Posterior vena cava (tissue), 2 donors: ENCODE measurements around the gene PREX1. TPM values are rescaled to one million over a fixed set of nuclear protein-coding genes. Genes with fewer than 3 reads are reported as not detected.

Experiments used
- DNase-seq: peaks from one replicate; pipeline ENCODE4 v3.0.0-alpha.2; 2020; ENCODE audit warnings: low spot score
- intact Hi-C, 2 donors: fragments of 100-400 bp; cut with DNase I; formaldehyde crosslinking; loops; one replicate each; pipeline versions ENCODE4 v1.14.1 to v1.14.2; 2022 to 2023
- total RNA-seq, 2 donors: library from RNA; stranded (reverse); fragmentation: NEBNext Ultra II Directional; extraction: Animal tissue kit (Norgen Biotek cat#: 25700); gene quantifications; one replicate each; pipeline ENCODE4 v1.2.1, GENCODE V29; 2021
- donor health status: DM: yes; HTN: yes; CAD: no.
- donor health status: DM: yes; HTN: yes; CAD: no.

The PREX1 gene
- total RNA-seq, 2 donors from 2014 or later, result 16.9 to 22.0 TPM

DNA sequence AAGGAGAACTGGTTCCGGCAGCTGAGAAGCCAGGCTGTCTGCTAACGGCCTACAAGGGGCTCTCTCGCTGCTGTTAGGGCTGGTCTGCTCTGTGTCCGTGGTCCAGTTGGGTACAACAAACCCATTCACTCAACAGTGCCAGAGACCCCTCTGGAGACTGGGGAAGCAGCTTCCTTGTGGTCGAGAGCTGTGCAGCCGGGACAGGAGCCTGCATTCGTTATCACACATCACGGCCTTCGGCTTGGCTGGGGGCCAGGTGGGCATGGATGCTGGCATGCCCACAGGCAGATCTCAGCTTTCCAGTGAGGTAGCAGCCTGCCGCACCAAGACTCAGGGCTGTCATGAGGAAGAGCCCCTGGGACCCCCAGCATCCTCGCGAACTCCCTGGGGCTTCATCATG, 124.7 kb downstream of the PREX1 start:
- intact Hi-C loops, result no loop called here
- peak; percentile 75 for DNase-seq

DNA sequence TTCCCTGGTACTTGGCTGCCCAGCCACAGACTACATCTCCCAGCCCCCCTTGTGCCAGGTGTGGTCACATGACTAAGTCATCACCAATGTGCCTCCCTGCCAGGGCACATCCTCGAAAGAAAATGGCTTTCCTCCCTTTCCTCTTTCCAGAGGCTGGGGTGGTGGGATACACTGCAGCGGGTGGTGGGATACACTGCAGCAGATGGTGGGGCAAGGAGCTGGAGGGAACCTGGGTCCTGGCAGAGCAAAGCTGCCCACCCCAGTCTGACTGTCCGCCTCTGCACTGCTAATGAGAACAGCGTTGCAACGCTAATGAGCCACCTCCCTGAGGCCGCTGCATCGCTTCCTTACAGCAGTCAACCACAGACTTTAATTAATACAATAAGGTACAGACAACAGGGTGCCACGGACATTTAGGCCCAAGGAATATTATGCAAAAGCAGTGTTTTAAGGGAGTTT, 125.3 kb downstream of the PREX1 start:
- DNase-seq, result peak; percentile 58
- intact Hi-C loops, result no loop called here

DNA sequence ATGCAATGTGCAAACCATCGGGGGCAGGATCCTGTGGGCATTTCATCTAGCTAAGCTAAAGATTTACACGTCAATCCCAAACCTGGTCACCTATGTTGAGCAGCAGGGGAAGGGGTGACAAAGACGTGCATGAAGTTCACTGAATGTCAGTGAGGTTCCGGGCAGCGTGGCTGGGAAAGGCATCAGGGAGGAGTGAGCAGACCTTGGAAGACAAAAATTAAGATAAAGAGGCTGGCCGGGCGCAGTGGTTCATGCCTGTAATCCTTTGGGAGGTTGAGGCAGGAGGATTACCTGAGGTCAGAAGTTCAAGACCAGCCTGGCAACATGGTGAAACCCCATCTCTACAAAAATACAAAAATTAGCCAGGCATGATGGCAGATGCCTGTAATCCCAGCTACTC, 126.1 kb downstream of the PREX1 start:
- DNase-seq, result peak; percentile 57
- intact Hi-C loops, result no loop called here

- peak; percentile 46 for DNase-seq
- intact Hi-C loops, result no loop called here
Measured at GRCh38 chr20:48698507-48699267, 129.1 kb downstream of the PREX1 start.

GRCh38 chr20:48697845-48698491, 129.8 kb downstream of the PREX1 start:
- intact Hi-C loops, result no loop called here

GRCh38 chr20:48696671-48697070, 131.1 kb downstream of the PREX1 start:
- intact Hi-C loops, result no loop called here
- no peak for DNase-seq

More at GRCh38 chr20:48697845-48698491, 129.8 kb downstream of the PREX1 start:
- DNase-seq, result peak; percentile 85

DNA sequence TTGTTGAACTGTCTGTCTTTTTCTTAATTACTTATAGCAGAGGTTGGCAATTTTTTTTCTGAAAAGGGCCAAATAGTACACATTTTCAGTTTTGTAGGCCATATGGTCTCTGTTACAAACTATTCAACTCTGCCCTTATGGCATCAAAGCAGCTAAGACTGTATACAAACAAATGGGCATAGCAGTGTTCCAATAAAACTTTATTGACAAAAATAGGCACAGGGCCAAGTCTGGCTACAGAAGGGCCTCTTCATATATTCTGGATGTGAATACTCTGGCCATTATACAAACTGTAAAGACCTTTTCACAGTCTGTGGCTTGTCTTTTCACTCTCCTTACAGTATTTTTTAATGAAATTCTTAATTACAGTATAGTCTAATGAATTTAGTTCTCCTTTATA, 132.1 kb downstream of the PREX1 start:
- intact Hi-C loops, result no loop called here
- DNase-seq, result no peak

DNA sequence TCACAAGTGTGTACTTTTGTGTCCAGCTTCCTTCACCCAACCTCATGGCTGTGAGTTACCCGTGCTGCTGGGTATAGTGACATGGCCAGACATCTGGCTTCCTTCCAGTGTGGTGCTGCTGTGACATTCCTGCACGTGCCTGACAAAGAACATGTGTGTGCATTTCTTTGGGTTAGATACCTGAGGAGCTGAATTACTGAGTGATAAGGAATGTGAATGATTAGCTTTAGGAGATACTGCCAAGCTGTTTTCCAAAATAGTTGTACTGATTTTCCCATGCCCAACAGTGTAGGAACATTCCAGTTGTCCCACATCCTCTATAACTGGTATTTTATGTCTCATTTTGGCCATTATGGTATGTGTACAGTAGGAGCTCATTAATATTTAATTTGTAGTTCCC, 132.5 kb downstream of the PREX1 start:
- intact Hi-C loops, result no loop called here
- no peak for DNase-seq

- intact Hi-C loops, result no loop called here
- DNase-seq, result peak; percentile 28
Measured at GRCh38 chr20:48694381-48694865, 133.4 kb downstream of the PREX1 start.

GRCh38 chr20:48691523-48691922, 136.3 kb downstream of the PREX1 start:
- DNase-seq, result peak; percentile 15
- intact Hi-C loops, result no loop called here

DNA sequence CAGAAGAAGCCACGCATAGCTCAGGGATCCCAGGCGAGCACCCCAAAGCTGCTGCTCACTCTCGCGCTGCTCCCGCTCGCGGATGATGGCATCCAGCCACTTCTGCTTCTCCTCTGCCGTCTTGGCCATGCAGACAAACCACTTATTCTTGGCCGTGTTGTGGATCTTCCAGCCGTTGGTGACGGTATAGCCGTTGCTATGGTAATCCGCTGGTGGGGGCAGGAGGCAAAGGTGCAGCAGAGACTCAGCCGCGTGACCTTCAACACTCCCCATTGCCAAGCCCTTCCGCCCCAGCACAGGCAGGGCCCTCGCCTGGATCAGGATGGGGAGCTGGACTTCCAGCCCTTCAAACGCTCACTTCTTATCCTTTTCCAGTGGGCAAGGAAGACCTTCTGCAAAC, 136.9 kb downstream of the PREX1 start:
- peak; percentile 45 for DNase-seq
- intact Hi-C loops, result no loop called here

DNA sequence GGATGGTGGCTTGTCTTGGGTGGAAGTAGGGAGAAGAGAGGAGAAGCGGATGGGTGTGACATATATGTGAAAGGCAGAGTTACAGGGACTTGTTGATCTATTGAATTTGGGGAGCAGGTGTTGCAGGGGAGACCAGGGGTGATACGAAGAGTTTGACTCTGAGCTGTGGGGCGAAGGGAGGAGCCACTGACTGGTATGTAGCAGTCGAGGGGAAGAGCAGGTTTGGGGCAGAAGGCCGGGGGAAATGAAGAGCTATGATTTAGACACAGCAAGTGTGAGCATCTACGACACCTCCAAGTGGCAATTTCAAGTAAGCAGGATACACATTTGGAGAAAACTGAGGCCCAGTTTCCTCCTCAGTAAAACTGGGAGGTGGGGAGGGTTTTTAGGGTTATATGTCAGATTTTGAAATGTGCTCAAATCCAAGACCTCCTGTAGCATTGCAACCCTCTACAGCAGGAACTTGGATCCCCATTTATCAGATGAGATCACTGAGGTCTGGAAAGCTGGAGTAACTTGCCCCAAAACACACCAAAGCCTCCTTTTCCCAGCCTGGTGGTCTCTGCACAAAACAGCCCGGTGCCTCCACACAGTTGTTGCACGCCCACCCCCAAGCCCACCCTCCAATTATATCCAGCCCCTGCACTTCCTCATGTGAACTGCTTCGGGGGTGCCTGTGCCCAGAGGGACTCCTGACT, 137.8 kb downstream of the PREX1 start:
- DNase-seq, result no peak
- intact Hi-C loops, result no loop called here

- intact Hi-C loops, result no loop called here
- DNase-seq, result no peak
Measured at GRCh38 chr20:48689388-48689787, 138.4 kb downstream of the PREX1 start.

- intact Hi-C loops, result no loop called here
- DNase-seq, result no peak
Measured at GRCh38 chr20:48688579-48688978, 139.2 kb downstream of the PREX1 start.

- no peak for DNase-seq
- intact Hi-C loops, result no loop called here
Measured at GRCh38 chr20:48687117-48687800, 140.5 kb downstream of the PREX1 start.

- intact Hi-C loops, result loop anchor here in 1 of 2 donors (1.0 kb wide), 1 partner anchor 23 kb away; no protein-coding TSS in a partner anchor
- DNase-seq, result no peak
Measured at GRCh38 chr20:48686238-48687116, 141.3 kb downstream of the PREX1 start.

DNA sequence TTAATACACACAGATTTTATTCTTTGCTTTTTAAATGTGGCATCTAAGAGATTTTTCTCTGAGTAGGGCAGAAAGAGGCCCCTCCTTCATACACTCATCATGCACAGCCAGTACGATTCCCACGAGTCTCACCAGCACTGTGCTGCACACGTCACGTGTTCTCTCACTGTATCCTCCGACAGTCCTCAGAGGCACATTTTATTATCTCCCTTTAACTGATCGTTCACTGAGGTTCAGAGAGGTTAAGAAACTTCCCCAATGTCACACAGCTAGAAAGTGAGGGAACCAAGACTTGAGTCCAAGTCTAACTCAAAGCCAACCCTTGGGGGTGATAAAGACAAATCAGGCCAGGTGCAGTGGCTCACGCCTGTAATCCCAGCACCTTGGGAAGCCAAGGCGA, 142.5 kb downstream of the PREX1 start:
- intact Hi-C loops, result no loop called here

GRCh38 chr20:48684501-48685041, 143.2 kb downstream of the PREX1 start:
- no peak for DNase-seq
- intact Hi-C loops, result no loop called here

More for the DNA sequence above, 142.5 kb downstream of the PREX1 start:
- DNase-seq, result no peak
